ENCODE measurements around the gene OTOP3. TPM values are rescaled to one million over a fixed set of nuclear protein-coding genes. Genes with fewer than 3 reads are reported as not detected.
A peak's percentile ranks its signal among the peaks of the same experiment; 100 is the strongest.

Gene OTOP3
- total RNA-seq, 2 donors from 2014 or later, result 0.66 to 2.3 TPM

DNA sequence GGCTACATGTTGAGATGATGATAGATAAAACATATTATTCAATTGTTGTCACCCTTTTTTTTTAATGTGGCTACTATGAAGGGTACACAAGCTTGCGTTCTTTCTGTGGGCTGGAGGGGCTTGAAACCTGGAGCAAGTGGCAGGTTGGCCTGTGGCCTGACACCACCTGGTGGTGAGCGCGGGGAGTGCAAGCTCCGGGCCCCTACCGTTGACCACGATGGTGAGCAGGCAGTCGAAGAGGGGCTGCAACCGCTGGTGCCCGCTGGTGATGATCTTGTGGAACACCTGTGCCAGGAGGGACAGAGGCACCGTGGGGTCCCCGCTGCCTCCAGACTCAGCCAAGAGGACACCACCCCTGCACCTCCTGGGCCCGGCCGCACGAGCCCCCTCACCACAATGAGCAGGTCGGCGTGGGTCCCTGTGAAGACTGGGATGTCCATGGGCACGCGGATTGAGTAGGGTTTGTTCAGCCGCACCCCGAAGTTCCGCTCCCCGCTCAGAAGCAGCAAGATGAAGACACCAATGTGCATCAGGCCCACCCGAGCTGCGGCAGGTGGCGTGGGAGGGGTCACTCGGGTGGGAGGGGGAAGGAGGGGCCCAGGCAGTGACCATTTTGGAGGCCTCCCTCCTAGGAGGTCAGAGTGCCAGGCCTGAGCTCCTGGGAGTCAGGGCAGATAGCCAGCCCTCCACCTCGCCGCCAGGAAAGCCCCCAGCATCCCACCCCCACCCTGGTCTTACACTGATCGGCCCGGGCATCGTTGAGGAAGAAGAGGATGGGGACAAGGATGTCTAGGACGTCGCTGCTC is 22.4 kb downstream of the OTOP3 start:
- no peak overlapping the region for H3K4me3 ChIP-seq
- no peak overlapping the region for H3K27ac ChIP-seq
- peak; percentile 57 for ATAC-seq
- peak; percentile 70 to 80 (median 74) for DNase-seq
- H3K27me3 ChIP-seq, result no peaks in the 10 kb centered on the region
- TF ChIP-seq, protein P1, sequence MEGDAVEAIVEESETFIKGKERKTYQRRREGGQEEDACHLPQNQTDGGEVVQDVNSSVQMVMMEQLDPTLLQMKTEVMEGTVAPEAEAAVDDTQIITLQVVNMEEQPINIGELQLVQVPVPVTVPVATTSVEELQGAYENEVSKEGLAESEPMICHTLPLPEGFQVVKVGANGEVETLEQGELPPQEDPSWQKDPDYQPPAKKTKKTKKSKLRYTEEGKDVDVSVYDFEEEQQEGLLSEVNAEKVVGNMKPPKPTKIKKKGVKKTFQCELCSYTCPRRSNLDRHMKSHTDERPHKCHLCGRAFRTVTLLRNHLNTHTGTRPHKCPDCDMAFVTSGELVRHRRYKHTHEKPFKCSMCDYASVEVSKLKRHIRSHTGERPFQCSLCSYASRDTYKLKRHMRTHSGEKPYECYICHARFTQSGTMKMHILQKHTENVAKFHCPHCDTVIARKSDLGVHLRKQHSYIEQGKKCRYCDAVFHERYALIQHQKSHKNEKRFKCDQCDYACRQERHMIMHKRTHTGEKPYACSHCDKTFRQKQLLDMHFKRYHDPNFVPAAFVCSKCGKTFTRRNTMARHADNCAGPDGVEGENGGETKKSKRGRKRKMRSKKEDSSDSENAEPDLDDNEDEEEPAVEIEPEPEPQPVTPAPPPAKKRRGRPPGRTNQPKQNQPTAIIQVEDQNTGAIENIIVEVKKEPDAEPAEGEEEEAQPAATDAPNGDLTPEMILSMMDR (IDR thresholded peaks at IDR 0.05), result peak; percentile 74 to 92 (median 84)
- no peak for TF ChIP-seq POLR2A (IDR thresholded peaks at IDR 0.05)
- H3K9me3 ChIP-seq, result no peaks in the 10 kb centered on the region
- peaks cover 4% of the 10 kb centered on the region for H3K4me1 ChIP-seq
- WGBS, 2 donors, result 50 to 62% methylated on average over 18 to 31 of the region's 33 CpGs
- H3K36me3 ChIP-seq (replicated peaks in 1 of 2; ENCODE audit: insufficient read depth in 1 of 2, low read depth in 2 of 2), result peaks cover 11 to 24% of the 10 kb centered on the region in 2 donors
- intact Hi-C loops (cut with DNase I), result no loop called here

GRCh38 chr17:74959826-74960515 is 24.3 kb downstream of the OTOP3 start:
- no peaks in the 10 kb centered on the region for H3K9me3 ChIP-seq
- TF ChIP-seq, protein P1 (IDR thresholded peaks at IDR 0.05), result no peak
- TF ChIP-seq POLR2A (IDR thresholded peaks at IDR 0.05), result no peak
- ATAC-seq (no peak), DNase-seq (no peak)
- WGBS, 2 donors, result 35 to 71% methylated on average over 4 to 14 of the region's 14 CpGs
- peaks cover 7% of the 10 kb centered on the region for H3K4me1 ChIP-seq
- no peak overlapping the region for H3K27ac ChIP-seq
- H3K27me3 ChIP-seq, result no peaks in the 10 kb centered on the region
- peaks cover 11 to 16% of the 10 kb centered on the region in 2 donors for H3K36me3 ChIP-seq (replicated peaks in 1 of 2; ENCODE audit: insufficient read depth in 1 of 2, low read depth in 2 of 2)
- H3K4me3 ChIP-seq, result no peak overlapping the region
- intact Hi-C loops (cut with DNase I), result loop anchor here (5.0 kb wide), 1 partner anchor 52 kb away; the partner anchor contains the start of gene MRPL58

DNA sequence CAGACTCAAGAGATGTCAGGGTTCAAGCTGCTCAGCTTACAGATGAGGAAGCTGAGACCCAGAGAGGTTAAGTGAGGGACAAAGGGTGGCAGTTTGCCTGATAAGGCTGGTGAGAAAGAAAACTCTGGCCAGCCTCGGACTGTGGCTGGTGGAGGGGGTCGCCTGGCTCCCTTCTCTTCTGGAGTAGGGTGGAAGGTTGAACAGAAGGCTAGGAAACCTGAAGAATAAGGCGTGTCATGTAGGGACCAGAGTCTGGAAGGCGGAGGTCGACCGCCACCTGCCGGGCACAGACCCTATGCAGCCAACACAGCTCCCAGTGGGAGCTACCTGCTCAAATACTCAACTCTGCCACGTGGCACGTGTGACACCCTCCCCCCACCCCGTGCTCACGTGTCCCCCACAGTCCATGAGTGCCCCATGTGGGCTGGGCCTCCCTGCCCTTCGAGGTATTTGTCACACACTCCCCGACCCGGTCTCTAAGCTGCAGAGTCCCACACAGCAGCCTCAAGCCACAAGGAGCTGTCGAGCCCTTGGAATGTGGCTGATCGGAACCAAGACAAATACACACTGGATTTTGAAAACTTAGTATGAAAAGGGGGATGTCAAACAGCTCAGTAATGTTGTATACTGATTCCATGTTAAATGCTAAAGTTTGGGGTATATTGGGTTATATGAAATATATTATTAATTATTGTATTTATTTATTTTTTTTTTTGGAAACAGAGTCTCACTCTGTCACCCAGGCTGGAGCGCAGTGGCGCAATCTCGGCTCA is 25.1 kb downstream of the OTOP3 start:
- H3K27me3 ChIP-seq, result no peaks in the 10 kb centered on the region
- H3K4me3 ChIP-seq, result no peak overlapping the region
- WGBS, 2 donors, result 59 to 71% methylated on average over 15 to 19 of the region's 19 CpGs
- peaks cover 15% of the 10 kb centered on the region for H3K4me1 ChIP-seq
- intact Hi-C loops (cut with DNase I), result loop anchor here (5.0 kb wide), 1 partner anchor 52 kb away; the partner anchor contains the start of gene MRPL58
- DNase-seq (no peak), ATAC-seq (no peak)
- TF ChIP-seq, protein P1 (IDR thresholded peaks at IDR 0.05), result no peak
- no peak for TF ChIP-seq POLR2A (IDR thresholded peaks at IDR 0.05)
- H3K36me3 ChIP-seq (replicated peaks in 1 of 2; ENCODE audit: insufficient read depth in 1 of 2, low read depth in 2 of 2), result peaks cover 7 to 10% of the 10 kb centered on the region in 2 donors
- H3K27ac ChIP-seq, result no peak overlapping the region
- H3K9me3 ChIP-seq, result no peaks in the 10 kb centered on the region

DNA sequence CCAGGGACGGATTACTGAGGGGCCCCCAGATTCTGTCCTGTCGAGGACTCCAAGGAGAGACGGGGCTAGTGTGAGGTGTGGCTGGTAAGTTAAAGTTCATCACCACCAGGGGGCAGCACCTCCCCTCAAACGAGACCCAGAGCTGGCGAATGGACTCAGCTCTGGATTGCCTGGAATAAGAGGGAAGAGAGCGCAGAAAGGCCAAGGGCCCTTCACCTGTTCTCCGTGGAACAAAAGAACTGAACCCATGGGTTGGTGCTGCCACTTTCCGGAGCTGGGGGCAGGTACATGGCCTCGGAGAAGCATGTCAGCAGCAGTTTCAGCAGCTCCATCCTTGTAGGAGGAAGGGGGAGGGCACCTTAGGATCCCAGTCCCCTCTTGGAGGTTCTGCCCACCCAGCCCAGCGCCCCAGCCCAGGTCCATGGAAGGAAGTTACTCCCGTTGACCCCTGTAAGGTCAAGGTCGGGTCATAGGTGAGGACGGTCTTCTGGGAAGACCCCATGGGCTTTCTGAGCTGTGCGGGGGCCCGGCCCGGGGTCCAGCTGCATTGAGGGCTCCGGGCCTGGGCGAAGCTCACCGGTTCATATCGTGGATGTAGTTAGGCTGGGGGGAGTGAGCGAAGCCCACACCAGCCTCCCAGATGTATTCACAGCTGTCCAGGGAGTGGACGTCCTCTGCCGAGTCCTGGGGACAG is 26.1 kb downstream of the OTOP3 start:
- intact Hi-C loops (cut with DNase I), result loop anchor here (5.0 kb wide), 1 partner anchor 50 kb away; the partner anchor contains the start of gene MRPL58
- DNase-seq (peak; percentile 90 to 93 (median 92)), ATAC-seq (peak; percentile 87)
- peaks cover 4 to 9% of the 10 kb centered on the region in 2 donors for H3K36me3 ChIP-seq (replicated peaks in 1 of 2; ENCODE audit: insufficient read depth in 1 of 2, low read depth in 2 of 2)
- H3K9me3 ChIP-seq, result no peaks in the 10 kb centered on the region
- WGBS, 2 donors, result 29 to 47% methylated on average over 12 to 23 of the region's 23 CpGs
- no peaks in the 10 kb centered on the region for H3K27me3 ChIP-seq
- H3K4me1 ChIP-seq, result peaks cover 17% of the 10 kb centered on the region
- no peak for TF ChIP-seq POLR2A (IDR thresholded peaks at IDR 0.05)
- TF ChIP-seq, protein P1 (IDR thresholded peaks at IDR 0.05), result peak; percentile 68 to 84 (median 79)
- peak overlapping the region in 1 of 4 donors; percentile 14 for H3K27ac ChIP-seq
- H3K4me3 ChIP-seq, result no peak overlapping the region

Measured in body of pancreas (tissue), 4 donors.